Choroid plexus epithelial cell (primary cell): ENCODE measurements around the gene FTCDNL1.

Experiments
- DNase-seq: peaks from one replicate; pipeline ENCODE4 v3.0.0-alpha.2; 2010; ENCODE audit warnings: low read depth
- H3K4me3 ChIP-seq: 2 replicates; pipeline ENCODE4 v1.5.1; 2011; ENCODE audit warnings: low read depth, mild to moderate bottlenecking, control low read depth, low read length, moderate library complexity
- CTCF ChIP-seq: conservative IDR thresholded peaks from 2 replicates; pipeline ENCODE4 v1.5.1; 2011; ENCODE audit warnings: low read depth, mild to moderate bottlenecking, control low read depth, inconsistent platforms, low read length, moderate library complexity

FTCDNL1 gene

GRCh38 chr2:199819746-199820145 lies 31.2 kb downstream of the FTCDNL1 start:
- H3K4me3 ChIP-seq = no peak overlapping the region
- TF ChIP-seq CTCF = no peak
- no peak for DNase-seq

- no peak overlapping the region for H3K4me3 ChIP-seq
- no peak for DNase-seq
- TF ChIP-seq CTCF = no peak
These were observed 32.2 kb downstream of the FTCDNL1 start for GRCh38 chr2:199818754-199819153.

GRCh38 chr2:199818026-199818425 lies 33.0 kb downstream of the FTCDNL1 start:
- TF ChIP-seq CTCF = no peak
- no peak for DNase-seq
- H3K4me3 ChIP-seq = no peak overlapping the region

- no peak for DNase-seq
- no peak overlapping the region for H3K4me3 ChIP-seq
- no peak for TF ChIP-seq CTCF
These were observed 36.2 kb downstream of the FTCDNL1 start for GRCh38 chr2:199814817-199815211.

GRCh38 chr2:199814101-199814816 lies 36.7 kb downstream of the FTCDNL1 start:
- H3K4me3 ChIP-seq = no peak overlapping the region
- TF ChIP-seq CTCF = no peak
- no peak for DNase-seq

GRCh38 chr2:199812493-199812892 lies 38.5 kb downstream of the FTCDNL1 start:
- no peak for DNase-seq
- H3K4me3 ChIP-seq = no peak overlapping the region
- TF ChIP-seq CTCF = no peak

GRCh38 chr2:199811346-199811745 lies 39.6 kb downstream of the FTCDNL1 start:
- H3K4me3 ChIP-seq = no peak overlapping the region
- no peak for TF ChIP-seq CTCF
- DNase-seq = no peak
